Measurements from ENCODE around the gene GOLPH3L.
"Not testable (repeated sequence)": the region's sequence is repeated elsewhere in the genome, so short reads cannot be mapped to it uniquely, and the experiment has no call there.

The GOLPH3L gene

DNA sequence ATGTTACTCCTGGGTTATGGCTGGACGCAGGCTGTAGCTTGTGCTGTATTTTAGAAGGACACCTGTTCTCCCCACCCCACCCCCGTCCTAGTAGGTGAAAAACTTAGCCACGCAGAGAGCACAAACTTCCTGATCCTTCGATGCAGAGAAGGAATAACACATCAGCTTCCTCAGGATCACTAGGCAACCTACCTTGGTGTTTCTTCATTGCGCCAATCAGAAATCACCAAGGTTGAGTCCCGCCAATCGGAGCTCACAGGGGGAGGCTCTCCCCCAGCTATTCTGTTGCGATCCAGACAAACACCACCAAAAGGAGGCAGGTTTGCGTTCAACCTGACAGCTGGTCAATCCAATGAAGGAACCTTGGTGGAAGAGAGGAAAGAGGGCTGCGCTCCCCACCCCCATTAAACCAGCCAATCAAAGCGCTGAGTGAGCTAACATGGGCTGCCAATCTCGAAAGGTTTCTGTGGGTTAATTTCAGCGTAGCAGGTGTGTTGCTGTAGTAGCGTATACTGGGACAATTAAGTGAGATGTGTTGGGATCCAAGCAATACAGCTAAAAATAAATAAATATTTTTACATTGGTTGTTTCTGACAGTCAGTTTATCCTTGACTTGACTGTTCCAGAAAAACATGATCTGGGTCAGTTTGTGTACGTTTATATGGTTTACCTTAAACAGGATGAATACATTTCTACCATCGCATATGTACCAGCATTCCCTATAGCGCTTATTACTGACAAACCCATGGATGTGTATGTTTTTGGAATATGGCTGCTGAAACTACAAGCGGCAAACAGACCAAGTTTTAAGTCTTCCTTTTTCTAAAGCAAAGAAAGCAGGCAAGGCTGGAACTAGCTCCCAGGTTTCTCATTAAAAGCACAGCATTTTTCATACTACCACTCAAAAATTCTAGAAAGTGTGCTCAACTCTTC is at the start of gene GOLPH3L:
GOLPH3L (minus strand) TSS at position 160 of the 933 bp plus-strand sequence. CDS start 2,316 bp downstream, outside the sequence.
- Histone ChIP-seq H3K4me3 (ENCODE audit: low read depth in 1 of 2, low read length in 2 of 2) (peak within 1 kb of the TSS; percentile 78 to 80), H3K27me3 (ENCODE audit: low read depth, low read length) (no peaks in the 10 kb centered on the region), H3K36me3 (ENCODE audit: control insufficient read depth in 1 of 2, insufficient read depth in 2 of 2, low read length in 2 of 2) (peaks cover 3 to 6% of the 10 kb centered on the region in 2 donors), H3K9me3 (ENCODE audit: control insufficient read depth in 1 of 2, low read length in 2 of 2) (no peaks in the 10 kb centered on the region), H3K27ac (ENCODE audit: low read length) (peak within 1 kb of the TSS; percentile 65), H3K4me1 (ENCODE audit: control insufficient read depth in 1 of 2, insufficient read depth in 2 of 2, low read length in 2 of 2) (peaks cover 3 to 10% of the 10 kb centered on the region in 2 donors)

DNA sequence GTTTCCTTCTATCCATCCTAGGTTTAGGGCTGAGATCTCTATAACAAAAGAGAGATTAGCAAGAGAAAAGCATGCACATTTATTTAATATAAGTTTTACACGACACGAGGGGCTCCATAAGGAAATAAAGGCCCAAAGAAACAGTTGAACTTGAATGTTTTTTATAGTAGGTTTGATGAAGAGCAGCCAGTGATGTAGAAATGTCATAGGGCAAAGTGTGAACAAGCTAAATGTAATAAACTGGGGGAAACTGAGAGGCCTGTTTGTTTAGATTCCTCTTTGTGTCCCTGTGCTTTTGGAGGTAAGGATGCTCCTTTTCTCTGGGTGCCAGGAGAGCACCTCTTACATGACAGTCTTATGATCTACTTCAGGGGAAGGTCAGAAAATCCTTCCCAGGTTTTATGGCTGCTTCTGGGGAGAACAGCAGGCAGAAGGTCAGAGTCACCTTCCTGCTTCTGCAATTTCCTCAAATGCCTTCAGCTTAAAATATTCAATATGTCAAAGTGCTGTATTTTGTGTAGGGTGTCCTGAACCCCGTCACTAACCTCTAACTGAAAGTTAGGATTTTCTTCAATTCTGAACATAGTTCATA is 33.3 kb upstream of the GOLPH3L start:
- no peak overlapping the region for H3K4me3 ChIP-seq (ENCODE audit: low read depth in 1 of 2, low read length in 2 of 2)
- H3K9me3 ChIP-seq (ENCODE audit: control insufficient read depth in 1 of 2, low read length in 2 of 2): no peaks in the 10 kb centered on the region
- no peaks in the 10 kb centered on the region for H3K36me3 ChIP-seq (ENCODE audit: control insufficient read depth in 1 of 2, insufficient read depth in 2 of 2, low read length in 2 of 2)
- H3K4me1 ChIP-seq (ENCODE audit: control insufficient read depth in 1 of 2, insufficient read depth in 2 of 2, low read length in 2 of 2): no peaks in the 10 kb centered on the region
- no peak overlapping the region for H3K27ac ChIP-seq (ENCODE audit: low read length)
- no peaks in the 10 kb centered on the region for H3K27me3 ChIP-seq (ENCODE audit: low read depth, low read length)

DNA sequence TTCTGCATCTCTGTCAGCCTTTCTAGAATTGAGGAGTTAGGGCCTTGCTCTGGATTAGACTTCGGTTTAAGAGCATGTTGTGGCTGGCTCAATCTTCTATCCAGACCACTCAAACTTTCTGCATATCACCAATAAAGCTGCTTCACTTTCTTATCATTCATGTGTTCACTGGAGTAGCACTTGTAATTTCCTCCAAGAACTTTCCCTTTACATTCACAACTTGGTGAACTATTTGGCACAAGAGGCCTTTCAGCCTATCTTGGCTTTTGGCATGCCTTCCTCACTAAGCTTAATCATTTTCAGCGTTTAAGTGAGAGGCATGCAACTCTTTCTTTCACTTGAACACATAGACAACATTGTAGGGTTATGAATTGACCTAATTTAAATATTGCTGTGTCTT is 27.4 kb upstream of the GOLPH3L start:
- Histone ChIP-seq H3K4me3 (ENCODE audit: low read depth in 1 of 2, low read length in 2 of 2) (no peak overlapping the region), H3K27ac (ENCODE audit: low read length) (no peak overlapping the region), H3K9me3 (ENCODE audit: control insufficient read depth in 1 of 2, low read length in 2 of 2) (no peaks in the 10 kb centered on the region), H3K36me3 (ENCODE audit: control insufficient read depth in 1 of 2, insufficient read depth in 2 of 2, low read length in 2 of 2) (no peaks in the 10 kb centered on the region), H3K4me1 (ENCODE audit: control insufficient read depth in 1 of 2, insufficient read depth in 2 of 2, low read length in 2 of 2) (no peaks in the 10 kb centered on the region), H3K27me3 (ENCODE audit: low read depth, low read length) (no peaks in the 10 kb centered on the region)

DNA sequence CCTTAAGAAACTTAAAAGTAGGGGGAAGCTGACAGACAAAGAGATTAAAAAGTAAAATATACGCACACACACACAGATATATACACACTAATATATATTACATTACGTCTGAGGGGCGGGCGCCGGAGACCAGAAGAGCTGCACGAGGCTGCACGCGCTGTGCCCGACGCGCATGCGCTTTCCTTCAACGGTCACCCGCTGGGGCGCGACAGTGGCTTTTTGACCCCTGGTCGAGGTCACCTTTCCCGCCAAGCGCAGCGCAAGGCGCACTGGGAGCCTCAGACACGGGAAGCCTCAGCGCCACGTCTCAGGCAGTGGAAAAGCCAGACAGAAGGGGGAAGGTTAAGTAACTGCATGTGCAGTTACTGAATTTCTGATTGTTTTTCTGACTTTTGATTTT is 23.7 kb upstream of the GOLPH3L start, which contains the start of gene HORMAD1:
HORMAD1 (minus strand) TSS at position 193 of the 400 bp plus-strand sequence. CDS start 1,390 bp downstream, outside the sequence.
- Histone ChIP-seq H3K4me3 (ENCODE audit: low read depth in 1 of 2, low read length in 2 of 2) (no peak within 1 kb of the TSS), H3K27ac (ENCODE audit: low read length) (no peak within 1 kb of the TSS), H3K9me3 (ENCODE audit: control insufficient read depth in 1 of 2, low read length in 2 of 2) (no peaks in the 10 kb centered on the region), H3K4me1 (ENCODE audit: control insufficient read depth in 1 of 2, insufficient read depth in 2 of 2, low read length in 2 of 2) (no peaks in the 10 kb centered on the region), H3K27me3 (ENCODE audit: low read depth, low read length) (no peaks in the 10 kb centered on the region), H3K36me3 (ENCODE audit: control insufficient read depth in 1 of 2, insufficient read depth in 2 of 2, low read length in 2 of 2) (no peaks in the 10 kb centered on the region)

DNA sequence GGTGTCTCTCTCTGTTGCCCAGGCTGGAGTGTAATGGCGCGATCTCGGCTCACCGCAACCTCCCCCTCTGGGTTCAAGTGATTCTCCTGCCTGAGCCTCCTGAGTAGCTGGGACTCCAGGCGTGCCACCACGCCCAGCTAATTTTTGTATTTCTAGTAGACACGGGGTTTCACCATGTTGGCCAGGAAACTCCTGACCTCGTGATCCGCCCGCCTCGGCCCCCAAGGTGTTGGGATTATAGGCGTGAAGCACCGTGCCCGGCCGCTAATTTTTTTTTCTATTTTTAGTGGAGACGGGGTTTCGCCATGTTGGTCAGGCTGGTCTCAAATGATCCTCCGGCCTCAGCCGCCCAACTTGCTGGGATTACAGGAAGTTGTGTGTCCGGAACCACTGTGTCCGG is 23.1 kb upstream of the GOLPH3L start:
- no peak overlapping the region for H3K27ac ChIP-seq (ENCODE audit: low read length)
- no peaks in the 10 kb centered on the region for H3K27me3 ChIP-seq (ENCODE audit: low read depth, low read length)
- no peaks in the 10 kb centered on the region for H3K36me3 ChIP-seq (ENCODE audit: control insufficient read depth in 1 of 2, insufficient read depth in 2 of 2, low read length in 2 of 2)
- H3K9me3 ChIP-seq (ENCODE audit: control insufficient read depth in 1 of 2, low read length in 2 of 2): no peaks in the 10 kb centered on the region
- no peaks in the 10 kb centered on the region for H3K4me1 ChIP-seq (ENCODE audit: control insufficient read depth in 1 of 2, insufficient read depth in 2 of 2, low read length in 2 of 2)
- no peak overlapping the region for H3K4me3 ChIP-seq (ENCODE audit: low read depth in 1 of 2, low read length in 2 of 2)

DNA sequence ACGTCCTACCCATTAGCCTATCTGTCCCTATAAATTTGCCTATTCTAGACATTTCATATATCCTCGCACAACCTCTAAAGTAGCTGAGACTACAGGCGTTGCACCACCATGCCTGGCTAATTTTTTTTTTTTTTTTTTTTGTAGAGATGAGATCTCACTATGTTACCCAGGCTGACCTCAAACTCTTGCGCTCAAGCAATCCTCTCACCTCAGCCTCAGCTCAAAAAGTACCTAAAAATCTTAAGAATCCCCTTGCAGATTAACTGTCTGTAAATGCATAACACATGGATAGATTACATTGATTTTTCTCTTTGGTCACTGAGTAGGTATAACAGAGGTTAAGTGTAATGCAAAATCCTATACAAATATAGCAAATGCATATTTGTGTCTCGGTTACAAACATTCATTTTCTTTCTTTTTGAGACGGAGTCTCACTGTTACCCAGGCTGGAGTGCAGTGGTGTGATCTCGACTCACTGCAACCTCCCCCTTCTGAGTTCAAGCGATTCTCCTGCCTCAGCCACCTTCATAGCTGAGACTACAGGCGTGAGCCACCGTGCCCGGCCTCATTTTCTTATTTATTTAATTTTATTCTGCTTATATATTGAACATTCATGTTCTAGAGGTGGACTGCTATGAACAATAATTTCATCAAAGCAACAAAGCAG is 21.4 kb upstream of the GOLPH3L start:
- Histone ChIP-seq H3K27me3 (ENCODE audit: low read depth, low read length) (no peaks in the 10 kb centered on the region), H3K36me3 (ENCODE audit: control insufficient read depth in 1 of 2, insufficient read depth in 2 of 2, low read length in 2 of 2) (no peaks in the 10 kb centered on the region), H3K27ac (ENCODE audit: low read length) (no peak overlapping the region)

DNA sequence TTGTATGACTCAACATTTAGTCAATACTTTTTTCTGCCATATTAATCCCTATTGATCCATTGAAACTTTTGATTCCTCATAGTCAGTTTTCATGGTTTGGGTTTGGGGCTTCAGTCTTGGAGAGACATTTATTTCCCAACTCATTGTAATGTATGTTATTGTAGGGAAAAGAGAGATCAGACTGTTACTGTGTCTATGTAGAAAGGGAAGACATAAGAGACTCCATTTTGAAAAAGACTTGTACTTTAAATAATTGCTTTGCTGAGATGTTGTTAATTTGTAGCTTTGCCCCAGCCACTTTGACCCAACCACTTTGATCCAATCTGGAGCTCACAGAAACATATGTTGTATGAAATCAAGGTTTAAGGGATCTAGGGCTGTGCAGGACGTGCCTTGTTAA is 12.1 kb upstream of the GOLPH3L start:
- H3K4me1 ChIP-seq (ENCODE audit: control insufficient read depth in 1 of 2, insufficient read depth in 2 of 2, low read length in 2 of 2); H3K36me3 ChIP-seq (ENCODE audit: control insufficient read depth in 1 of 2, insufficient read depth in 2 of 2, low read length in 2 of 2); H3K9me3 ChIP-seq (ENCODE audit: control insufficient read depth in 1 of 2, low read length in 2 of 2); H3K4me3 ChIP-seq (ENCODE audit: low read depth in 1 of 2, low read length in 2 of 2); H3K27me3 ChIP-seq (ENCODE audit: low read depth, low read length); H3K27ac ChIP-seq (ENCODE audit: low read length): not testable (repeated sequence)

More for the DNA sequence above, 21.4 kb upstream of the GOLPH3L start:
- Histone ChIP-seq H3K4me1 (ENCODE audit: control insufficient read depth in 1 of 2, insufficient read depth in 2 of 2, low read length in 2 of 2) (no peaks in the 10 kb centered on the region), H3K4me3 (ENCODE audit: low read depth in 1 of 2, low read length in 2 of 2) (no peak overlapping the region), H3K9me3 (ENCODE audit: control insufficient read depth in 1 of 2, low read length in 2 of 2) (no peaks in the 10 kb centered on the region)

DNA sequence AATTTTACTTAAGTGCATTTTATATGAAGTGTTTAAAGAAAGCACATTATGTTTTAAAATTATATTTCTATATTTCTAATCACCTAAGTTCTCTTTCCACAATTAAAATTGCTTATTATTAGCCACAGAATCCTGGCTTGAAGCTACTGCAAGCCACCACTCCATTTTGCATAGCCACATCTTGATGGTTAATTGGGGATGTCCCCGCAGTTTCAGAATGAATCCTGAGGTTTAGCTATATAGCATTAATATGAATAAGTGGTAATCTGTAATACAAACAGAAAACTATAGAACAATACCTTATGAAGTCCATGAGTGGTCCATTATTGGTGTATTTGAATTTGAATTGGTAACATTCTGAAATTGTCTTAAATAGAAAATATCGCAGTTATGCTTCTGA is 11.6 kb upstream of the GOLPH3L start:
- Histone ChIP-seq H3K4me1 (ENCODE audit: control insufficient read depth in 1 of 2, insufficient read depth in 2 of 2, low read length in 2 of 2) (no peaks in the 10 kb centered on the region), H3K36me3 (ENCODE audit: control insufficient read depth in 1 of 2, insufficient read depth in 2 of 2, low read length in 2 of 2) (no peaks in the 10 kb centered on the region), H3K4me3 (ENCODE audit: low read depth in 1 of 2, low read length in 2 of 2) (no peak overlapping the region), H3K27me3 (ENCODE audit: low read depth, low read length) (no peaks in the 10 kb centered on the region), H3K27ac (ENCODE audit: low read length) (no peak overlapping the region), H3K9me3 (ENCODE audit: control insufficient read depth in 1 of 2, low read length in 2 of 2) (no peaks in the 10 kb centered on the region)

DNA sequence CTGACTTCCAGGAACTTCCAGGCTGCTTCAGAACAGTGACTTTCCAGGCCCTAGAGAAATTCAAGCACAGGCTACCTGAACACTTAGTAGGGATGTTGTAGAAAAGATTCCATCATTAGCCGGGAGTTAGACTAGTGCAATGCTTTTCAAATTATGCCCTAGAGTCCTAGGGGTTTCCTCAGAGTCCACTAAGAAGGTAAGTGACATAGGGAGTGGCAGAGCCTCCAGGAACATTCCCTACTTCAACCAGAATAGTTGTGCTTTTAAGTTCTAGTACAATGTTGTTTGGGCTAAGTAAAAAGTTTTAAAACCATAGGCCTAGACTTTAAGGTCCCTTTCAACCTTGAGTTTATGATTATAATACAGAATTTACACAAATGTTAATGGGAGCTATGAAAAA is 9.1 kb upstream of the GOLPH3L start:
- Histone ChIP-seq H3K27me3 (ENCODE audit: low read depth, low read length) (no peaks in the 10 kb centered on the region), H3K9me3 (ENCODE audit: control insufficient read depth in 1 of 2, low read length in 2 of 2) (no peaks in the 10 kb centered on the region), H3K27ac (ENCODE audit: low read length) (no peak overlapping the region), H3K4me3 (ENCODE audit: low read depth in 1 of 2, low read length in 2 of 2) (no peak overlapping the region), H3K36me3 (ENCODE audit: control insufficient read depth in 1 of 2, insufficient read depth in 2 of 2, low read length in 2 of 2) (no peaks in the 10 kb centered on the region), H3K4me1 (ENCODE audit: control insufficient read depth in 1 of 2, insufficient read depth in 2 of 2, low read length in 2 of 2) (no peaks in the 10 kb centered on the region)

DNA sequence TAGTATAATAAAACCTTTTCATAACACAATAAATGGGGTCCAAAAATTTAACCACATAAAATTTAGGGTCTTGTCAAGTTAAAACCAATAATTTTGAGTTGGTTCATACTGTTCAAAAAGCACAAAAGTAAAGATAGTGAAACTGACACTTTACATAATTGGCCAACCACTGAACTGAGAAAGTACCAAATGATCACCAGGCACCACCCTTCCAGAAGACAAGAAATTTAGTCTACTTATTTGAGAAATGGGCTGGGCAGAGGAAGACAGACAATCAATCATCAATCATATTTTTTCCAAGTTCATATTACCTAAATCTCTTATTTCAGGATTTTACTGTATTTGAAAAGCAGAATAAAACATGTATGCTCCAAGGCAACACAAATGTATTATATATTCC is 6.5 kb upstream of the GOLPH3L start:
- no peak overlapping the region for H3K4me3 ChIP-seq (ENCODE audit: low read depth in 1 of 2, low read length in 2 of 2)
- H3K9me3 ChIP-seq (ENCODE audit: control insufficient read depth in 1 of 2, low read length in 2 of 2): no peaks in the 10 kb centered on the region
- H3K36me3 ChIP-seq (ENCODE audit: control insufficient read depth in 1 of 2, insufficient read depth in 2 of 2, low read length in 2 of 2): no peaks in the 10 kb centered on the region
- no peaks in the 10 kb centered on the region for H3K4me1 ChIP-seq (ENCODE audit: control insufficient read depth in 1 of 2, insufficient read depth in 2 of 2, low read length in 2 of 2)
- no peak overlapping the region for H3K27ac ChIP-seq (ENCODE audit: low read length)
- no peaks in the 10 kb centered on the region for H3K27me3 ChIP-seq (ENCODE audit: low read depth, low read length)

DNA sequence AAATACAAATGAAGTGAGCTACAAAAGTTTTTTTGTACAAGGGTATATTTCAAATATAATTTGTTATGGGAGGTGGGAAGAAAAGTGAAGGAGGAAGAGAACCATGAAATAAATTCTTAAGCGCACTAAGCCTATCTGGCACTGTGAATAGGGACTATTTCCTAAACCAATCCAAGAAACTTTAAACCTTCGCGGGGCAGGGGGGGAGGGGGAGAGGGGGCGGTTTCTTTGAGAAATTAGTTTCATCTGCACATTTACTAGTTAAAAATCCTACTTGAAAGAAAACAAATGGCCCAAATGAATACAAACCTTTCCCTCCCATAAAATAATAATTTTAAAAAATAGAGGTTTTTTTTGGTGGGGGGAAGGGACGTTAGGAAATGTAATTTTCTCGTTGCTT is 364 bp downstream of the GOLPH3L start:
- H3K9me3 ChIP-seq (ENCODE audit: control insufficient read depth in 1 of 2, low read length in 2 of 2): no peaks in the 10 kb centered on the region
- peak overlapping the region; percentile 65 for H3K27ac ChIP-seq (ENCODE audit: low read length)
- H3K4me3 ChIP-seq (ENCODE audit: low read depth in 1 of 2, low read length in 2 of 2): peak overlapping the region; percentile 78 to 80
- H3K4me1 ChIP-seq (ENCODE audit: control insufficient read depth in 1 of 2, insufficient read depth in 2 of 2, low read length in 2 of 2): peaks cover 3 to 10% of the 10 kb centered on the region in 2 donors
- peaks cover 3 to 6% of the 10 kb centered on the region in 2 donors for H3K36me3 ChIP-seq (ENCODE audit: control insufficient read depth in 1 of 2, insufficient read depth in 2 of 2, low read length in 2 of 2)
- H3K27me3 ChIP-seq (ENCODE audit: low read depth, low read length): no peaks in the 10 kb centered on the region
